SKM-1 (cell line): Measurements from ENCODE around the gene KIF21A.

Experiments used
- DNase-seq: peaks from one replicate; lab custom pipeline; 2025; ENCODE audit not compliant: unreplicated experiment; lab: John Stamatoyannopoulos, UW

Gene KIF21A

DNA sequence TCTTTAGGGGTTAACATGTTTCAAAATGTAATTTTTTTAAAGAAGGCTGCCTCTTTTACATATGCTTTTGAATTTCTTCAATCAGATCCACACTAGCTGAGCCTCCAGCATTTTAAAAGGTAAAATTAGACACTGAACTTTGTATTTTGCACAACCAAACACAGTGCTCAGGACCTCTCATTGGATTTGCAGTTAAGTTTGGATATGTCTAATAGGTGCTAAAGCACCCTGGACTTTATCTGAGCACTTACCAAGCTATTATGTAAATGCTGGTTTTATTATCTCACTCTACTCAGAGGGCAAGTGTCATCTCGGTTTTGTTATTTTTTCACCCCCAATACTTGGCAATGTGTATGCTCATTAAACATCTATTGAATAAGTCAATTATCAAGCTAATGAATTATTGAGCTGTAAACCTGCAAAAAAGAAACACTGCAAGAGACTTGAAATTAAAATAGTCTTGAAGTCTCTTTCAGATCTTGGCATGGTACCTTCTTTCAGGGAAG is 150.7 kb downstream of the KIF21A start:
- no peak for DNase-seq

DNA sequence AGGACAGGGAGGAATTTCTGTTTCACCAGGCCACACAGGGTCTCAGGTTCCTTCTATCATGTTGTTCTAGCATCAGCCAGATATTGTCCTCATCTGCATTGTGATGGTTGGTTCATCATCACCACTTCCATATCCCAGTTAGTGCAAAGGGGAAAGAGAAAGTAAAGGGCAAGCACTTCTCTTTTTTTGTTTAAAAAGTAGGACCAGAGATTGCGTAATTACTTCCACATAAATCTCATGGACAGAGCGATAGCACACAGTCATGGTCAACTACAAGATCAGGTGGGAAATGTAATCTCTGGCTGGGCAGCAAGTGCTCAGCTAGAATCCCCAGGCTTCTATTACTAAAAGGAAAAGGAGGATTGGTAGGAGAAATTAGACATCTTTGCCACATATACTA is 155.1 kb downstream of the KIF21A start:
- DNase-seq: peak; percentile 9

DNA sequence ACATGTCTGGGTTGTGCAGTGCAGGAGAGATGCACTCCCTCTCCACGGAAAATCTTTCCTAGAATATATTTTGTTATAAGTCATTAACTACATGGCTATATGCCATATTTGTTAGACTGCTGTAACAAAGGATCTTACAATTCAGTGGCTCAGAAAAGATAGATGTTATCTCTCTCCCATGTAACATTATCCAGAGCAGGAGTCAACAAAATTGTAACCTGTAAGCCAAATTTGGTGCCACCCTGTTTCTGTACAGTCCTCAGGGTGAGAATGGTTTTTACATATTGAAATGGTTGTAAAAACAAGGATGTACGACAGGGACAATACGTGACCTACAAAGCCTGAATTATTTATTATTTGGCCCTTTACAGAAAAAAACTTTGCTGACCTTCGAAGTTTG is 155.5 kb downstream of the KIF21A start:
- no peak for DNase-seq

DNA sequence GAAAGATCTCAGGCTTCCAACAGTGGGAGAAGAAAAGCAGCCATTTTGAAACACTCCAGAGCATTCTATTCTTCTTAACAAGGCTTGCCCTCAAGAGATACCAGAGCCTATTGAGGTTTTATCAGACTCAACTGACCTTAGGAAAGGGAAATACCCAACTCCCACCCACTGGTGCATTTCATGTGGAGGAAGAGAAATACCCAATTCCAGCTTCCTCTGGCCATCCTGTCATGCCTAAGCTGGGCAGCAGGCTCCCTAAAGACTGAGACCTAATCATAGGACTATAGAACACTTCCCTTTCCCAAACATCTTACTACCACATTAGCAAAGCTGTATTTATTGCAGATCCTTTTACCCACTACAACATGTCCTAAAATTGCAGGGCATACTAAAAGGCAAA is 164.5 kb downstream of the KIF21A start:
- DNase-seq: no peak

DNA sequence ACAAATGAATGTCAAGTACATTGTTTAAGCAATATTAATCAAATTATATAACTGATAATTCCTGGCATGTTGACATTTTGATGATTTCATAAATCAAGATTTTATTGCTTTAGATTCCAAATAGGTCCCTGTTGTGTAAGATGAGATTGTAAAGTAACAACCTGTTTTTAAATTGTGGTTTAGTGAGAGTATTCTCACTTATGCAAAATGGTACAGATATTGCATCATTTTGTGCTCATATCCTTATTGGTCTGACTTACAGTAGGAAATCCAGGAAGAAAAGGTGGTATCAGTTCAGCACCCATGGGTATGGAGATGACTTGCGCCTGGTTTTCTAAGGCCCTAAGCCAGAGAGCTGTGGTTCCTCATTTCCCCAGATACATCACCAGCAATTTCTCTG is 165.5 kb downstream of the KIF21A start:
- no peak for DNase-seq

DNA sequence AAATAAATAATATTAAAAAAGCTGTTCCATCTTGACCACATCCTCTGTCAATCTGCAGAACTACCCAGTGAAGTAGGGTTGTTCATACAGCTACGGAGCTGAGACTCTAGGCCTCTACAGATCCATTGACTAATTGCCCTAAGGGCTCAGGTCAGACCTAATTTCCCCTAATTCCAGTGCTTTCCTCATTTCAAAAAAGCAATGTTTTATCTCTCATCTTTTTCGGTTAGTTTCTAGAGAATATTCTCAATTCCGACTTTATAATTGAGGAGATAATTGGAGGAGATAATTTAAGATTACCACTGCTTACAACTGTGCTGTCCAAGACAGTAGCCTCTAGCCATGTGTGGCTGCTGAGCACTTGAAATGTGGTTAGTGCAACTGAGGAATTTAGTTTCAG is 167.1 kb downstream of the KIF21A start:
- no peak for DNase-seq

DNA sequence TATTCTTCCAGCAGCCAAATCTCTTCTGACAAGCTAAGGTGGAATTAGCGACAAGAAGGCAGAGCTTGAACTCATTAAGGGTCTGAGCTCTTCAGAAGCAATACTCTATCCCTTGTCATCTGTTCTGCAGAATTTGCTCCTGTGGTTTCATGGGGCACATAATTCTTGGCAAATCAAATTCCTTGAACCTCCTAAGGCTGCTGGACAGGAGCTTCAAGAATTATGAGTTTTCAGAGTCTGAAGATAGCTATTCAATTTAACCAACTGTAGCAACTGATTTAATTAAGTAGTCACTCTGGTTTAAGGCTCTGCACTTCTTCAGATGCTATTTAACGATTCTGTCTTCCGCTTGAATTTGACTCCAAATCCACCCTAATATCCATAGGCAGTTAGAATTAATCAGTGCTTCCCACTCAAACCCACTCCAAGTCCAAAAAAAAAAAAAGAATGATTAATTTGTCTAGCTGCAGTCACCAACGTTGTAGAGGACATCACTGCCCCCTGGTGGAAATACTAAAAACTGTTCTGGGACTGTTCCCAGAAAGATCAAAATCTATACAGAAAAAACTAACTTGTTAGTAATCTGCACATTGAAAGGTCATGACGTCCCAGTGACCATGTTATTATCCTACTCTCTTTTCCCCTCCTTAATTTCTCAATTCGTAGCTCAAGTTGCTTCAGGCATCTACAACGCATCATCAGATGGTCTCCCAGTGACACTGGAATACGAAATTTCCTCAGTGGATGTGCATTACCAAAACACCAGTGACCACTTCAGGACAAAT is 169.9 kb downstream of the KIF21A start:
- peak; percentile 3 for DNase-seq

DNA sequence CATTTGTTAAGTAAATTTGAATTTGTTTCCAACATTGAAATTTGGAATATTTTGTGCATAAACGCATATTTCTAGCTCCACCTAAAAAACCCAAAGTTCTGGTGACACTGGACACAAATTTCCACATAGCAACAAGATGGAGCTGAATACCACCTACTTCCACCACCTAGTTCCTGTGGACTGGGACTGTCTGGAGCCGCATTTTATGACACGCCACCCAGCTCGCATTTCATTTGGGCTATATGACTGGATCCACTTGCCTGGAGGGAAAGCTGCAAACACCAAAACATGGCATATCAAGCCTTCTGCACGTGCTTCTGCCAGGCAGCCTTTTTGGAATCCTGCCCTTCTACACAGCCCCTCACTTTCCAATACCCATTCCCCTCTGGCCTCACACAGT is 173.4 kb downstream of the KIF21A start:
- no peak for DNase-seq

DNA sequence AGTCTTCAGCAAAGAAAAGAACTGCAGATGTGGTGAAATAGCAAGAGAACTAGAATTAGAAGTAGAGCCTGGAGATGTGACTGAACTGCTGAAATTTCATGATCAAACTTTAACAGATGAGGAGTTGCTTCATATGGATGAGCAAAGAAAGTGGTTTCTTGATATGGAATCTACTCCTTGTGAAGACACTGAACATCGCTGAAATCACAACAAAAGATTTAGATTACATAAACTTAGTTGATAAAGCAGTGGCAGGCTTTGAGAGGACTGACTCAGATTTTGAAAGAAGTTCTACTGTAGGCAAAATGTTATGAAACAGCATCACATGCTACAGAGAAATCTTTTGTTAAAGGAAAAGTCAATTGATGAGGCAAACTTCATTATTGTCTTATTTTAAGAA is 175.0 kb downstream of the KIF21A start:
- no peak for DNase-seq

DNA sequence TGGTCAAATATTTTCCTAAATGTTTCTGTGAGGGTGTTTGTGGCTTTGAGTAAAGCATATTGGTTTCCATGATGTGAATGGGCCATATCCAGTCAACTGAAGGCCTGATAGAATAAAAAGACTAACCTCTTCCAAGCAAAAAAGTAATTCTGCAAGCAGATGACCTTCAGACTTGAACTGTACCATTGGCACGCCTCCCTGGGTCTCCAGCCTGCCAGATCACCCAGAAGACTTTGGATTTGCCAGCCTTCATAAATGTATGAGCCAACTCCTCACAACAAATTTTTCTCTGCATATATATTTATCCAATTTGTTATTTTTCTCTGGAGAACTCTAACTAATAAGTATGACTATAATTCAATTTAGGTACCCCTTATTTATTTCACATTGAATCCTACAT is 190.3 kb downstream of the KIF21A start:
- DNase-seq: no peak
